DOHH2 (cell line): Measurements from ENCODE around the gene MORF4L2.

Experiments used
- CTCF ChIP-seq: fragments of 200-600 bp; sonication (generic); IDR thresholded peaks from one replicate; pipeline ENCODE4 v1.5.1; 2014; ENCODE audit warnings: antibody characterized with exemption, mild to moderate bottlenecking, low read depth, low read length; ENCODE audit not compliant: poor library complexity, severe bottlenecking
- EZH2phosphoT487 ChIP-seq: fragments of 200-600 bp; sonication (generic); IDR thresholded peaks from 2 replicates; pipeline ENCODE4 v1.6.1; 2017; ENCODE audit warnings: borderline replicate concordance, mild to moderate bottlenecking, antibody characterized with exemption, low read length, moderate library complexity, mixed read lengths

DNA sequence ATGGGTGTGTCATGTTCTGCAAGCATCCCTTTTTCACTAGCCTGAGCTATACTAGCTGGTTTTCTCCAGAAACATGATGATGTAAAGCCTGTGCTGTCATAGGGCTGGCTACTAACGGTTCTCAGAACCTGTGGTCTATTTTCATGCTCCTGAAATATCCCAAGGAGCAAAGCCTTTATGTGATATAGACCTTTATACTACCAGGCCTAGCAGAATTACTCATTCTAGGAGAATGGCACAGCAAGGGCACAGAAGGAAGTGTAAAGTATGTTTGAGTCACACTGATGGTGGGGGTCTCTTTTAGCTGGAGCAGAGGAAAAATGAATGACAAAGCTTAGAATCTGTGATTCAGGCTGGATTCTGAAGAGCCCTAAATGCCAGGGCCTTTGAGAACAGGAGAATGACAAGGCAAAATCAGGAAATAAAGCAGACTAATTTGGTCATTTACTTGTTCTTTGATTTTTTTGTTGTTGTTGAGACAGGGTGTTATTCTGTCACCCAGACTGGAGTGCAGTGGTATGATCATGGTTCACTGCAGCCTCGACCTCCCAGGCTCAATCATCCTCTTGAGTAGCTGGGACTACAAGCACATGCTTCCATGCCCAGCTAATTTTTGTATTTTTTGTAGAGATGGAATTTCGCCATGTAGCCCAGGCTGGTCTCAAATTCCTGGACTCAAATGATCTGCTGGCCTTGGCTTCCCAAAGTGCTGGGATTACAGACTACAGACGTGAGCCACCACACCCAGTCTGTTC lies 45.9 kb downstream of the MORF4L2 start:
- no peak for TF ChIP-seq CTCF
- no peak for TF ChIP-seq EZH2phosphoT487
